GM23338 (cell line): ENCODE measurements around the gene APOA1.

Experiments used
- EZH2 ChIP-seq: fragments of 200-600 bp; sonication (generic); IDR thresholded peaks from one replicate; pipeline ENCODE4 v1.8.0; 2017; ENCODE audit warnings: antibody characterized with exemption, mild to moderate bottlenecking, low read depth; ENCODE audit not compliant: unreplicated experiment
- JUNB ChIP-seq: IDR thresholded peaks from one replicate; pipeline ENCODE4 v1.6.1; 2016; ENCODE audit warnings: antibody characterized with exemption; ENCODE audit not compliant: unreplicated experiment
- TF ChIP-seq, protein P1 (sequence below), 2 experiments: fragments of 200-600 bp in 1 of 2; sonication (generic) in 1 of 2; conservative IDR thresholded peaks; 2 replicates each; pipeline versions ENCODE4 v1.5.1 to v1.6.1; 2016 to 2017; ENCODE audit warnings: antibody characterized with exemption in 2 of 2, low read depth in 2 of 2, mild to moderate bottlenecking in 2 of 2, moderate library complexity in 1 of 2

DNA sequence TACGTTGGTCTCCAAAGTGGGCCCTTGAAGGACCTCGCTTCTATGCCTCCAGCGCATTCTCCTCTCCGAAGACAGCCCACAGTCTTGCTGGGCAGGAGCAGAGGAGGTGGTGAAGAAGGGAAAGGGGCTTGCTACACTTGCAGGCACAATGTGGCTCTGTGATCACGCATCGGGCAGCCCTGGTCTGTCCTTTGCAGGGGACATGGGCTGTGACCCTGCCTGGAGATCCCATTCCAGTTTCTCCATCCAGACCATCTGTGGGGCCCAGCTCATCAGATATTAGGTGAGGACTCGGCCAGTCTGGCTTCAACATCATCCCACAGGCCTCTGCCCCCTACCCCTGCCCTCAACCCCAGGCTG, 810 bp downstream of the APOA1 start:
- TF ChIP-seq, protein P1, sequence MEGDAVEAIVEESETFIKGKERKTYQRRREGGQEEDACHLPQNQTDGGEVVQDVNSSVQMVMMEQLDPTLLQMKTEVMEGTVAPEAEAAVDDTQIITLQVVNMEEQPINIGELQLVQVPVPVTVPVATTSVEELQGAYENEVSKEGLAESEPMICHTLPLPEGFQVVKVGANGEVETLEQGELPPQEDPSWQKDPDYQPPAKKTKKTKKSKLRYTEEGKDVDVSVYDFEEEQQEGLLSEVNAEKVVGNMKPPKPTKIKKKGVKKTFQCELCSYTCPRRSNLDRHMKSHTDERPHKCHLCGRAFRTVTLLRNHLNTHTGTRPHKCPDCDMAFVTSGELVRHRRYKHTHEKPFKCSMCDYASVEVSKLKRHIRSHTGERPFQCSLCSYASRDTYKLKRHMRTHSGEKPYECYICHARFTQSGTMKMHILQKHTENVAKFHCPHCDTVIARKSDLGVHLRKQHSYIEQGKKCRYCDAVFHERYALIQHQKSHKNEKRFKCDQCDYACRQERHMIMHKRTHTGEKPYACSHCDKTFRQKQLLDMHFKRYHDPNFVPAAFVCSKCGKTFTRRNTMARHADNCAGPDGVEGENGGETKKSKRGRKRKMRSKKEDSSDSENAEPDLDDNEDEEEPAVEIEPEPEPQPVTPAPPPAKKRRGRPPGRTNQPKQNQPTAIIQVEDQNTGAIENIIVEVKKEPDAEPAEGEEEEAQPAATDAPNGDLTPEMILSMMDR (conservative IDR thresholded peaks at IDR 0.05; ENCODE audit: low read depth in 2 of 2): no peak
- TF ChIP-seq EZH2 (no peak), JUNB (no peak)
